Epithelial cell of esophagus (primary cell): ENCODE results near the gene DRC7.

Source experiments
- DNase-seq: peaks from one replicate; pipeline ENCODE4 v3.0.0; 2010; ENCODE audit warnings: low read depth
- H3K4me3 ChIP-seq: 2 replicates; pipeline ENCODE4 v1.5.1; 2011; ENCODE audit warnings: mild to moderate bottlenecking, low read length, control low read depth
- CTCF ChIP-seq: IDR thresholded peaks from 2 replicates; pipeline ENCODE4 v1.5.1; 2011; ENCODE audit warnings: low read depth, mild to moderate bottlenecking, low read length, control low read depth, inconsistent platforms; ENCODE audit not compliant: insufficient read depth; ENCODE audit errors: missing control alignments

DRC7 gene

GRCh38 chr16:57684626-57685358, 9.8 kb upstream of the DRC7 start:
- no peak for TF ChIP-seq CTCF
- DNase-seq: no peak
- H3K4me3 ChIP-seq: no peak overlapping the region

GRCh38 chr16:57685633-57686032, 9.0 kb upstream of the DRC7 start:
- H3K4me3 ChIP-seq: no peak overlapping the region
- DNase-seq: no peak
- TF ChIP-seq CTCF: no peak

- no peak for DNase-seq
- H3K4me3 ChIP-seq: no peak overlapping the region
- TF ChIP-seq CTCF: no peak
Observed at GRCh38 chr16:57686577-57686976, 8.0 kb upstream of the DRC7 start.

GRCh38 chr16:57687363-57687929, 7.2 kb upstream of the DRC7 start:
- no peak for DNase-seq
- no peak overlapping the region for H3K4me3 ChIP-seq
- TF ChIP-seq CTCF: no peak

- no peak overlapping the region for H3K4me3 ChIP-seq
- no peak for TF ChIP-seq CTCF
- DNase-seq: no peak
Observed at GRCh38 chr16:57688487-57688986, 6.1 kb upstream of the DRC7 start.

GRCh38 chr16:57688987-57689761, 5.4 kb upstream of the DRC7 start:
- DNase-seq: no peak
- H3K4me3 ChIP-seq: no peak overlapping the region
- TF ChIP-seq CTCF: no peak
